GM12801 (cell line): Measurements from ENCODE around the gene SLC35F3.

Source experiments
- TF ChIP-seq, protein P1 (sequence below): IDR thresholded peaks from one replicate; pipeline ENCODE4 v1.5.1; 2011; ENCODE audit warnings: control low read depth; ENCODE audit not compliant: insufficient read length; ENCODE audit errors: extremely low read depth

The SLC35F3 gene

DNA sequence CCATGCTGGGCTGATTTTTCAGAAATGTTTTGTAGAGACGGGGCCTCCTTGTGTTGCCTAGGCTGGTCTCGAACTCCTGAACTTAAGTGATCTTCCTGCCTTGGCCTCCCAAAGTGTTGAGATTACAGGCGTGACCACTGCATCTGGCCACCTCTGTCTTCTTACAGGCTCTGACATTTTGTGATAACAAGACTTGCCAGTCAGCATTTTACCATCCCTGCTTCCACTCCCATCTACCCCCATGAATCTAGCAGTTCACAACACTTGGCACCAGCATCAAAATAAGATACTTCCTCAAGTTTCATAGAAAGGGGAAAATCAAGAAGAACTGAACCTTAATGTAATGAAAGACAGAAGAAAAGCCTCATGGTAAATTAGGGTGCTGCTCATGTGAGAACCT is 32.4 kb downstream of the SLC35F3 start:
- TF ChIP-seq, protein P1, sequence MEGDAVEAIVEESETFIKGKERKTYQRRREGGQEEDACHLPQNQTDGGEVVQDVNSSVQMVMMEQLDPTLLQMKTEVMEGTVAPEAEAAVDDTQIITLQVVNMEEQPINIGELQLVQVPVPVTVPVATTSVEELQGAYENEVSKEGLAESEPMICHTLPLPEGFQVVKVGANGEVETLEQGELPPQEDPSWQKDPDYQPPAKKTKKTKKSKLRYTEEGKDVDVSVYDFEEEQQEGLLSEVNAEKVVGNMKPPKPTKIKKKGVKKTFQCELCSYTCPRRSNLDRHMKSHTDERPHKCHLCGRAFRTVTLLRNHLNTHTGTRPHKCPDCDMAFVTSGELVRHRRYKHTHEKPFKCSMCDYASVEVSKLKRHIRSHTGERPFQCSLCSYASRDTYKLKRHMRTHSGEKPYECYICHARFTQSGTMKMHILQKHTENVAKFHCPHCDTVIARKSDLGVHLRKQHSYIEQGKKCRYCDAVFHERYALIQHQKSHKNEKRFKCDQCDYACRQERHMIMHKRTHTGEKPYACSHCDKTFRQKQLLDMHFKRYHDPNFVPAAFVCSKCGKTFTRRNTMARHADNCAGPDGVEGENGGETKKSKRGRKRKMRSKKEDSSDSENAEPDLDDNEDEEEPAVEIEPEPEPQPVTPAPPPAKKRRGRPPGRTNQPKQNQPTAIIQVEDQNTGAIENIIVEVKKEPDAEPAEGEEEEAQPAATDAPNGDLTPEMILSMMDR, result no peak

DNA sequence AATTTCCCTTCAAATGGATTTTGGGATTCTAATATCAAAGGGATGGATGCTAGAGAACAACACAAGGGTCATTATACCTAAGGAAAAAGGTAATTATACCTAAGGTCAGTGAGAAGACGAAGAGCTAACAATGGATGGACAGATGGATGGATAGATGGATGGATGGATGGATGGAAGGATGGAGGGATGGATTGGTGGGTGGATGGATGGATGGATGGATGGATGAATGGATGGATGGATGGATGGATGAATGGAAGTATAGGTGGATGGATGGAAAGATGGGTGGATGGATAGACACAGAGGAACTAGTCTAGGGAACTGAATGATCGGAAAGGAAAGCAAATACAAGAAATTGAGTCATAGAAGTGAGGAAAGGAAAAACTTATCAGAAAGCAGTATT is 34.0 kb downstream of the SLC35F3 start:
- TF ChIP-seq, protein P1, result no peak

DNA sequence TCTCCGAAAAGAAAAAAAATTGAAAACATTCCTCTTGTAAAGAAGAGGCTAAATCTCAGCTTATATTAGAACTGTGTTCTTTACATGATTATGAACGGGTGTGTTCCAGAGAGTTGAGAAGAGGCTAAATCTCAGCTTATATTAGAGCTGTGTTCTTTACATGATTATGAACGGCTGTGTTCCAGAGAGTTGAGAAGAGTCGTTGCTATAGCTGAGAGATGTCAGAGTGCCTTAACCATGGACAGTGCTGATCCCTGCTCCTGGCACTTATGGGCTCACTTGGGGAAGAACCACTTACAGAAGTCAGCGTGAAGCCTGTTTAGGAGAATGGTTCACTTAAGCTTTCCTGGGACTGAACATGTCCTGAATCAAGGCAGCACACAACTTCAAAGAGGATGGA is 35.0 kb downstream of the SLC35F3 start:
- TF ChIP-seq, protein P1, result no peak

DNA sequence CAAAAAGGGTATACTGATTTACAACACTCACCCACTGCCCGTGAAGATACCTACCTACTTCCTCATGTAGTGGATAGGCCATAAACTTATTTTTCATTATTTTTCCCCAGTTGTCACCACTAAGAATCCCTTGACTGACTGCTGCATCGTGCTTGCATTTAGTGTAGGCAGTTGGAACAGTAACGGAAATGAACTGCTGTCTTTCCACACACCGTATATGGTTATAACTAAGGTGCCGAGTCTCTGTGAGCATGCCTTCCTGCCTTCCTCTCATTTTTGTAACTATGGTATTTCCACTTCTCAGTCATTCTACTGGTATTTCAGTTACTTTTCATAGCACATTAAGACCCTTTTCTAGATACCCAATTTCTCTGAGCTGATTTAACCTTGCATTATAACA is 36.4 kb downstream of the SLC35F3 start:
- TF ChIP-seq, protein P1, result no peak

DNA sequence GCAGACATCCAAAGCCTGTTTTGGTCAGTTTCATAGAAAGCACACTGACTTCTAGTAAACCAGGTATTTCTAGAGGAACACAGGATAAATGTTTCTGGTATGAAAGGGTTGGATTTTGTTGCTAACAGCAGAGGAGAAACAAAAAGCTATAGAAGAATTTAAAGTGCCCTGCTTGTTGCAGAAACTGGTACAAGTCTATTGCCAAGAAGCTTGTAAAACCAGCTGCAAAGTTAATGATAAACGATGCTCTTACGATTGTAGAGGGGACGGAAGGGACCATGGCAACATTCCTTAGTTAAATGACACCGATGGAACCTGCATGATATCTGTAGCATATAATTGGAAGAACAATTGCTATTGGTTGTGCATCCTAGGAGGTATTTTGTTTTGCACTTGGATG is 40.1 kb downstream of the SLC35F3 start:
- TF ChIP-seq, protein P1, result no peak

DNA sequence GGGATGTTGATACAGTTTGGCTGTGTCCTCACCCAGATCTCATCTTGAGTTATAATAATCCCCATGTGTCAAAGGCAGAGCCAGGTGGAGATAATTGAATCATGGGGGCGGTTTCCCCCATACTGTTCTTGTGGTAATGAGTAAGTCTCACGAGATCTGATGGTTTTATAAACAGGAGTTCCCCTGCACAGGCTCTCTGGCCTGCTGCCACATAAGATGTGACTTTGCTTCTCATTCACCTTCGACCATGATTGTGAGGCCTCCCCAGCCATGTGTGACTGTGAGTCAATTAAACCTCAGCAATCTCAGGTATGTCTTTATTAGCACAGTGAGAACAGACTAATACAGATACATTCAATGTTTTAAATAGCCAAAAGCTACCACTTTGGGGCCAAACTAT is 41.1 kb downstream of the SLC35F3 start:
- TF ChIP-seq, protein P1, result no peak

DNA sequence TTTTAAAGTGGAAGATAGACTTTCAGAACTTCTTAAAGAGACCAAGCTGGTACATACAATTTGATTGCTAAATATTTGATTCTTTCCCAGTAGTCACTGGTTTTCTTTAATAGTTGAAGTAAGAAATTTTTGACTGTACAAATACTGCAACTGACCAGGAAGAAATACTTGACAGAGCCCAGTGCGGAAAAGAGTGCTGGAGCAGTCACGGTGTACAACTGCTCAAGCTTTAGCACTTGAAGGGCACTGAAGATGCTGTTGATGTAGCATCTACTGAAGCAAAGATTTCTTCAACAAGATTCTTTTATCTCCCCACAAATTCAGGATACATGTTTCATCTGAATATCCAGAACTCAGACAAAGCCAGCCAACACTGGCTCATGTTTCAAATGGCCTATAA is 41.5 kb downstream of the SLC35F3 start:
- TF ChIP-seq, protein P1, result no peak

DNA sequence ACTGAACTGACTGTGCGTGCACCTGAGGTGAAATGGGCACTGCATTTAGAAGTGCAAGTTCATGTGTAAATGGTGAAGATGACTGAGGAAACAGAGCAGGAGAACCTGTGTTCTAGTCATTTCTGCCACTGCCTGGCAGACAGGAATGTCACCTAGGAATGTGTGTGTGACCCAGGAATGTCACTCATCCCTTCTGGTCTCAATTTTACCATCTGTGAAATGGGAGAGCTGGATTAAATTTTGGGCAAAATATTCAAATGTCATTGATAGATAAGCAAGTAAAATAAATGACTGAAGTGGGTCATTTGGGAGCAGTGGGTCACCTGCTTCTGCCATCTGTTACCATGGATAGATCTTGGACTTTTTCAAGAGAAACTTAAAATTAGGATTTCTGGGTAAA is 42.2 kb downstream of the SLC35F3 start:
- TF ChIP-seq, protein P1, result no peak
